Skin epidermis (tissue), 12 donors: Measurements from ENCODE around the gene CDC14A.
A peak's percentile ranks its signal among the peaks of the same experiment; 100 is the strongest.

ENCODE experiments used
- H3K27ac ChIP-seq, 21 experiments: fragments of 200-600 bp; sonication (generic) in 11 of 21; one replicate each; pipeline ENCODE4 v1.5.0; 2020; ENCODE audit warnings: mild to moderate bottlenecking in 3 of 21, inconsistent platforms in 2 of 21, moderate library complexity in 2 of 21
- H3K4me3 ChIP-seq, 7 experiments: fragments of 200-600 bp; sonication (generic) in 2 of 7; one replicate each; pipeline ENCODE4 v1.5.0; 2020; ENCODE audit warnings: inconsistent platforms in 2 of 7, mild to moderate bottlenecking in 2 of 7, moderate library complexity in 1 of 7

The CDC14A gene

GRCh38 chr1:100512803-100513352 is 160.6 kb downstream of the CDC14A start:
- Histone ChIP-seq H3K27ac (no peak overlapping the region), H3K4me3 (no peak overlapping the region)

GRCh38 chr1:100516857-100517256 is 164.6 kb downstream of the CDC14A start:
- no peak overlapping the region for H3K27ac ChIP-seq

GRCh38 chr1:100517515-100517914 is 165.2 kb downstream of the CDC14A start:
- no peak overlapping the region for H3K27ac ChIP-seq
- H3K4me3 ChIP-seq = no peak overlapping the region

More at GRCh38 chr1:100516857-100517256, 164.6 kb downstream of the CDC14A start:
- H3K4me3 ChIP-seq = no peak overlapping the region

GRCh38 chr1:100518023-100518422 is 165.7 kb downstream of the CDC14A start:
- Histone ChIP-seq H3K4me3 (no peak overlapping the region), H3K27ac (no peak overlapping the region)

GRCh38 chr1:100523038-100523652 is 170.8 kb downstream of the CDC14A start:
- Histone ChIP-seq H3K27ac (no peak overlapping the region), H3K4me3 (no peak overlapping the region)

- Histone ChIP-seq H3K27ac (no peak overlapping the region), H3K4me3 (no peak overlapping the region)
Measured at GRCh38 chr1:100524355-100524754, 172.0 kb downstream of the CDC14A start.

- no peak overlapping the region for H3K27ac ChIP-seq
- no peak overlapping the region for H3K4me3 ChIP-seq
Measured at GRCh38 chr1:100526894-100527293, 174.6 kb downstream of the CDC14A start.

GRCh38 chr1:100528871-100529270 is 176.6 kb downstream of the CDC14A start:
- no peak overlapping the region for H3K4me3 ChIP-seq
- peak overlapping the region in 2 of 21 experiments; percentile 18 to 52 for H3K27ac ChIP-seq

- Histone ChIP-seq H3K4me3 (no peak overlapping the region), H3K27ac (peak overlapping the region in 7 of 21 experiments; percentile 18 to 58 (median 34))
Measured at GRCh38 chr1:100530141-100530540, 177.8 kb downstream of the CDC14A start.

- Histone ChIP-seq H3K4me3 (no peak overlapping the region), H3K27ac (peak overlapping the region in 8 of 21 experiments; percentile 7 to 58 (median 33))
Measured at GRCh38 chr1:100530880-100531487, 178.7 kb downstream of the CDC14A start.

- H3K27ac ChIP-seq = no peak overlapping the region
- H3K4me3 ChIP-seq = no peak overlapping the region
Measured at GRCh38 chr1:100532645-100533044, 180.3 kb downstream of the CDC14A start.

- Histone ChIP-seq H3K4me3 (no peak overlapping the region), H3K27ac (no peak overlapping the region)
Measured at GRCh38 chr1:100535264-100535663, 183.0 kb downstream of the CDC14A start.

GRCh38 chr1:100536031-100536430 is 183.7 kb downstream of the CDC14A start:
- Histone ChIP-seq H3K4me3 (no peak overlapping the region), H3K27ac (no peak overlapping the region)

GRCh38 chr1:100538913-100539835 is 186.9 kb downstream of the CDC14A start:
- Histone ChIP-seq H3K27ac (no peak overlapping the region), H3K4me3 (peak overlapping the region; percentile 25 to 48 (median 31))

GRCh38 chr1:100539836-100540536 is 187.7 kb downstream of the CDC14A start:
- peak overlapping the region; percentile 12 to 48 (median 31) for H3K4me3 ChIP-seq
- no peak overlapping the region for H3K27ac ChIP-seq

GRCh38 chr1:100542285-100542684 is 190.0 kb downstream of the CDC14A start:
- no peak overlapping the region for H3K4me3 ChIP-seq
- H3K27ac ChIP-seq = no peak overlapping the region

GRCh38 chr1:100543640-100544039 is 191.3 kb downstream of the CDC14A start:
- Histone ChIP-seq H3K27ac (no peak overlapping the region), H3K4me3 (no peak overlapping the region)

GRCh38 chr1:100544791-100545190 is 192.5 kb downstream of the CDC14A start:
- Histone ChIP-seq H3K4me3 (no peak overlapping the region), H3K27ac (no peak overlapping the region)

- H3K4me3 ChIP-seq = no peak overlapping the region
- no peak overlapping the region for H3K27ac ChIP-seq
Measured at GRCh38 chr1:100545855-100546254, 193.5 kb downstream of the CDC14A start.

GRCh38 chr1:100552031-100552430 is 199.7 kb downstream of the CDC14A start:
- Histone ChIP-seq H3K27ac (no peak overlapping the region), H3K4me3 (no peak overlapping the region)
